ENCODE results near the gene HSPB9. TPM values are rescaled to one million over a fixed set of nuclear protein-coding genes. Genes with fewer than 3 reads are reported as not detected.
A peak's percentile ranks its signal among the peaks of the same experiment; 100 is the strongest.

HSPB9 gene
- total RNA-seq, 1 experiment from 2014 or later = 0.15 TPM

DNA sequence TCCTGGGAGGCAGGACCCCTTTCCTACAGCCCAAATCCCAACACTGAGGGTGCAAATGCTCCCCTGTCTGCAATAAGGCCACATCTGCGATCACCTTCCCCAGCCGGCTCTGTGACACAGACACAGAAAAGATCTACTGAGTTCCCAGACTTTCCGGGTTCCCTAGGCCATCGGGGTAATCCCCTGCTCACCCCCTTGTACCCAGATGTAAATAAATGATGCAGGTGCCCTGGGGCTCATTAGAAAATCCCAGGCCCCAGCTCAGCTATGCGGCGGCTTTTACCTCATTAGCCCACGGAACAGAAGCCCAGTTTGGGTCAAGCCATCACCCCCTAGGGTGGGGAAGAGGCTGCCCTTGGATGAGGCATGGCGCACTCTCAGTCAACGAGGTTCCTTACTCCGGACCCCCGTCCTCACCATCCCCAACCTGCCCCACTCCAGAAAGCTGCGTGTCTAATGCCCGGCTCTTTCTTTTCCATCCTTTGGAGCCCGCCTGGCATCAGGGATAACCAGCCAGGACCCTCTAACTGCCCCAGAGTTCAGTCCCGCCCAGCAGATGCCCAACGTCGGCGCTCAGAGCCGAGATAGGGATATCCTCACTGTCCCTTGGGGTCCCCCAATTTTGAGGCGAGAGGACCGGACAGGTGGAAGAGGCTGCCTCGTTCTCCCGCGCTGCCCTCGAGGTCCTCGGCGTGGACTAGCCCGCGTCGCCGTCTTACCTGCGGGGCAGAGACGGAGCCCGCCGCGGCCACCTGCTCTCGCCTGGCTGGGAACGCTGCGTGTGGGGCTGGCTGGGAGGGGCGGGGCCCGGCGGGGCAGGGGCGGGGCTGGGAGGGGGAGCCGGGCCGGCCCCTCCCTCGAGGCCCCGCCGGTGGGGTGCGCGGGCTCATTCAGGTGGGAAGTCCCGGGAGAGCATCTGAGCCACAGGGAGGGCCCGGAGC is 24.6 kb upstream of the HSPB9 start, which contains the start of gene ZNF385C:
Gene ZNF385C (minus strand): TSS at position 783 of the 941 bp plus-strand sequence. CDS start 35,417 bp downstream, outside the sequence.
- peak within 1 kb of the TSS; percentile 44 to 74 for H3K4me3 Mint-ChIP-seq
- Histone ChIP-seq H2BK12ac (ENCODE audit: insufficient read length, low read depth, low read length) (no peak within 1 kb of the TSS), H4K91ac (ENCODE audit: insufficient read length, low read depth, low read length) (no peak within 1 kb of the TSS), H3K79me1 (ENCODE audit: insufficient read depth, low read depth, low read length, poor library complexity, severe bottlenecking) (no peaks in the 10 kb centered on the region), H3K27me3 (ENCODE audit: insufficient read depth, low read length) (peaks cover 12% of the 10 kb centered on the region; the same call in 1 of the 2 replicates), H3K9ac (ENCODE audit: extremely low read depth, insufficient read length, low read length) (no peak within 1 kb of the TSS), H3K9me3 (ENCODE audit: control insufficient read depth, low read depth, low read length) (no peaks in the 10 kb centered on the region), H3K4ac (ENCODE audit: low read depth, low read length) (no peak within 1 kb of the TSS), H2AFZ (ENCODE audit: low read length) (no peak within 1 kb of the TSS), H3K23me2 (ENCODE audit: insufficient read length, low read depth, low read length, poor library complexity, severe bottlenecking) (peaks cover 9% of the 10 kb centered on the region), H2BK120ac (ENCODE audit: low read depth, low read length, poor library complexity, severe bottlenecking) (no peak within 1 kb of the TSS), H2BK15ac (ENCODE audit: low read depth, low read length) (no peak within 1 kb of the TSS), H4K5ac (ENCODE audit: insufficient read length, low read depth, low read length) (no peak within 1 kb of the TSS), H3K18ac (ENCODE audit: insufficient read length, low read depth, low read length) (no peak within 1 kb of the TSS), H4K20me1 (ENCODE audit: control insufficient read depth, insufficient read depth, insufficient read length) (no peaks in the 10 kb centered on the region), H3K14ac (ENCODE audit: insufficient read depth, low read length) (no peak within 1 kb of the TSS; the same call in 1 of the 2 replicates), H4K8ac (replicated peaks; ENCODE audit: insufficient read length, low read depth, low read length) (no peak within 1 kb of the TSS), H3T11ph (ENCODE audit: low read length) (no peak within 1 kb of the TSS), H2BK20ac (ENCODE audit: low read depth, low read length, poor library complexity, severe bottlenecking) (no peak within 1 kb of the TSS), H3K79me2 (ENCODE audit: insufficient read depth, low read length) (no peaks in the 10 kb centered on the region), H3K4me1 (ENCODE audit: insufficient read depth, low read length) (no peaks in the 10 kb centered on the region), H3K4me2 (ENCODE audit: insufficient read depth, insufficient read length, low read length) (peak within 1 kb of the TSS; percentile 30), H2AK5ac (ENCODE audit: insufficient read length, low read length) (no peak within 1 kb of the TSS), H2BK5ac (ENCODE audit: insufficient read length, low read length) (no peak within 1 kb of the TSS), H3K56ac (ENCODE audit: insufficient read length, low read depth, low read length) (no peak within 1 kb of the TSS), H3K23ac (ENCODE audit: insufficient read length, low read depth, low read length) (no peak within 1 kb of the TSS), H3K27ac (ENCODE audit: insufficient read length, low read depth, low read length) (no peak within 1 kb of the TSS)
- no peaks in the 10 kb centered on the region for H3K9me3 Mint-ChIP-seq
- H3K27me3 Mint-ChIP-seq (ENCODE audit: low read depth) = peaks cover 37% of the 10 kb centered on the region
- TF ChIP-seq, protein P1, sequence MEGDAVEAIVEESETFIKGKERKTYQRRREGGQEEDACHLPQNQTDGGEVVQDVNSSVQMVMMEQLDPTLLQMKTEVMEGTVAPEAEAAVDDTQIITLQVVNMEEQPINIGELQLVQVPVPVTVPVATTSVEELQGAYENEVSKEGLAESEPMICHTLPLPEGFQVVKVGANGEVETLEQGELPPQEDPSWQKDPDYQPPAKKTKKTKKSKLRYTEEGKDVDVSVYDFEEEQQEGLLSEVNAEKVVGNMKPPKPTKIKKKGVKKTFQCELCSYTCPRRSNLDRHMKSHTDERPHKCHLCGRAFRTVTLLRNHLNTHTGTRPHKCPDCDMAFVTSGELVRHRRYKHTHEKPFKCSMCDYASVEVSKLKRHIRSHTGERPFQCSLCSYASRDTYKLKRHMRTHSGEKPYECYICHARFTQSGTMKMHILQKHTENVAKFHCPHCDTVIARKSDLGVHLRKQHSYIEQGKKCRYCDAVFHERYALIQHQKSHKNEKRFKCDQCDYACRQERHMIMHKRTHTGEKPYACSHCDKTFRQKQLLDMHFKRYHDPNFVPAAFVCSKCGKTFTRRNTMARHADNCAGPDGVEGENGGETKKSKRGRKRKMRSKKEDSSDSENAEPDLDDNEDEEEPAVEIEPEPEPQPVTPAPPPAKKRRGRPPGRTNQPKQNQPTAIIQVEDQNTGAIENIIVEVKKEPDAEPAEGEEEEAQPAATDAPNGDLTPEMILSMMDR (conservative IDR thresholded peaks at IDR 0.05) = no peak
- WGBS (ENCODE audit: extremely low coverage, insufficient read length, low lambda C conversion rate) = no CpG with 5 or more reads among the region's 52 CpGs
- peak; percentile 74 for DNase-seq
- H3K36me3 Mint-ChIP-seq (ENCODE audit: insufficient read depth in 1 of 3, low read depth in 3 of 3) = no peaks in the 10 kb centered on the region
- H3K27ac Mint-ChIP-seq = no peak within 1 kb of the TSS; a peak in 1 of 7 replicates
- peaks cover 22 to 29% of the 10 kb centered on the region in 2 experiments for H3K4me1 Mint-ChIP-seq
